ENCODE results near the gene TBL1XR1. TPM values are rescaled to one million over a fixed set of nuclear protein-coding genes. Genes with fewer than 3 reads are reported as not detected.

Gene TBL1XR1
- total RNA-seq, 1 donor from 2014 or later: 372 TPM

DNA sequence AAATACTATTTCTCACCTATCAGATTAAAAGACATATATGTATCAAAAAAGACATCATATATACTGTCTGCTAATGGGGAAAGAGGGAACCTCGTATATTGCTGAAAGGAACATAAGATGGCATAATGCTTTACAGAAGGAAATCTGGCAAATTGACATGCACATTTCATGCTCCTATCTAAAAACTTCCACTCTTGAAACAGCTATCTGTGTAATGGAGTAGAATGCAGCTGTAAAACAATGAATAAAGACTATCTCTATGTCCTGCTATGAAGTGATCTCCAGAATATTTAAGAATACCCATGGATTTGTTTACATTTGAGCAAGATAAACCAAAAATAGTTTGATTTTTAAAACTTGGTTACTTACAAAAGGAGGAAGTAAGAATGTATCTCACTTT is 107.4 kb downstream of the TBL1XR1 start:
- no peak for ATAC-seq (ENCODE audit: low read depth)
- Mint-ChIP-seq H3K27ac (peak overlapping the region; percentile 43), H3K27me3 (no peaks in the 10 kb centered on the region), H3K4me3 (peak overlapping the region; percentile 38), H3K36me3 (ENCODE audit: low read depth) (peaks cover 58% of the 10 kb centered on the region), H3K4me1 (peaks cover 72% of the 10 kb centered on the region), H3K9me3 (peaks cover 20% of the 10 kb centered on the region)
- DNase-seq: no peak
- intact Hi-C loops (cut with micrococcal nuclease): loop anchor here (2.0 kb wide), 1 partner anchor 15 kb away; no protein-coding TSS in a partner anchor
- TF ChIP-seq, protein P1, sequence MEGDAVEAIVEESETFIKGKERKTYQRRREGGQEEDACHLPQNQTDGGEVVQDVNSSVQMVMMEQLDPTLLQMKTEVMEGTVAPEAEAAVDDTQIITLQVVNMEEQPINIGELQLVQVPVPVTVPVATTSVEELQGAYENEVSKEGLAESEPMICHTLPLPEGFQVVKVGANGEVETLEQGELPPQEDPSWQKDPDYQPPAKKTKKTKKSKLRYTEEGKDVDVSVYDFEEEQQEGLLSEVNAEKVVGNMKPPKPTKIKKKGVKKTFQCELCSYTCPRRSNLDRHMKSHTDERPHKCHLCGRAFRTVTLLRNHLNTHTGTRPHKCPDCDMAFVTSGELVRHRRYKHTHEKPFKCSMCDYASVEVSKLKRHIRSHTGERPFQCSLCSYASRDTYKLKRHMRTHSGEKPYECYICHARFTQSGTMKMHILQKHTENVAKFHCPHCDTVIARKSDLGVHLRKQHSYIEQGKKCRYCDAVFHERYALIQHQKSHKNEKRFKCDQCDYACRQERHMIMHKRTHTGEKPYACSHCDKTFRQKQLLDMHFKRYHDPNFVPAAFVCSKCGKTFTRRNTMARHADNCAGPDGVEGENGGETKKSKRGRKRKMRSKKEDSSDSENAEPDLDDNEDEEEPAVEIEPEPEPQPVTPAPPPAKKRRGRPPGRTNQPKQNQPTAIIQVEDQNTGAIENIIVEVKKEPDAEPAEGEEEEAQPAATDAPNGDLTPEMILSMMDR (IDR thresholded peaks at IDR 0.05): no peak
- POLR2A ChIA-PET: no interaction called here
- CTCF ChIA-PET: no interaction called here

DNA sequence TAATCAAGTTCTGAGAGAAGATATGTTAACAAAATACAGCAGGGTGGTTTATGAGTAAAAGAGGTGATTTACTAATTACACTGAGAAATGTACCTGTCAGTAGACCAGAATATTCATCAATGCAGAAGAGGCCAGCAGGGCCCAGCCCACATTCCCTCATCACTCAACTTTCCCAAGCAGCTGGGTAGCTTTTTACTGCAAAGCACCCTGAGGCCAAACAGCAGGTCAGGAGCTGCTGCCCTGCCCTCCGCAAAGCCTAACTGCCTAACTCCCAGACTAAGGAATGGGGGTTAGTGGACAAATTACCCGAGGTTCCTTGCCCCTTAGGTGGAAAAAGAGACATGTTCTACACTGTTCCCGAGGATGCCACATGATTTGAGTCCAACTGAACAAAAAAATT is 108.2 kb downstream of the TBL1XR1 start:
- POLR2A ChIA-PET: no interaction called here
- no peaks in the 10 kb centered on the region for H3K27me3 Mint-ChIP-seq
- ATAC-seq (ENCODE audit: low read depth) (no peak), DNase-seq (no peak)
- CTCF ChIA-PET: no interaction called here
- no peak overlapping the region for H3K4me3 Mint-ChIP-seq
- peaks cover 72% of the 10 kb centered on the region for H3K4me1 Mint-ChIP-seq
- peaks cover 59% of the 10 kb centered on the region for H3K36me3 Mint-ChIP-seq (ENCODE audit: low read depth)
- TF ChIP-seq, protein P1 (IDR thresholded peaks at IDR 0.05): no peak
- H3K9me3 Mint-ChIP-seq: peaks cover 21% of the 10 kb centered on the region
- peak overlapping the region; percentile 41 for H3K27ac Mint-ChIP-seq
- intact Hi-C loops (cut with micrococcal nuclease): loop anchor here (2.0 kb wide), 1 partner anchor 16 kb away; no protein-coding TSS in a partner anchor

DNA sequence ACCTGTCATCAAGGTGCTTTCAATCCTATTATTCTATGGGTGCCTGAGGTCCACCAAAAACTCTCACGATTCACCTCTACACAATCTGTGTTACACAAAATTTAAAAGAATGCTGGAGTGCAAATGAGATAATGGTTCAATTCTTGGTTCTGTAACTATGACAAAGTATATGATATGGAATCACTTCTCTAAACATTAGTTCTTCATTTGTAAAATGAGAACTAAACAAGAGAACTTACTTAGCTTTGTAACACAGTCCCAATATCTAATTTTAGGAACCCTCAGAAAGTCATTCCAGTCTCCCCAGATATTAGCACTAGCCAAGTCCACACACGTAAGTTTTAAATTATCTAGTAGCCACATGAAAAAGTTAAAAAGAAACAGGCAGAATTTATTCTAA is 111.5 kb downstream of the TBL1XR1 start:
- ATAC-seq (ENCODE audit: low read depth) (no peak), DNase-seq (no peak)
- ChIA-PET POLR2A (no interaction called here), CTCF (no interaction called here)
- no peaks in the 10 kb centered on the region for H3K27me3 Mint-ChIP-seq
- no peak overlapping the region for H3K4me3 Mint-ChIP-seq
- peaks cover 70% of the 10 kb centered on the region for H3K4me1 Mint-ChIP-seq
- peaks cover 2% of the 10 kb centered on the region for H3K9me3 Mint-ChIP-seq
- peaks cover 40% of the 10 kb centered on the region for H3K36me3 Mint-ChIP-seq (ENCODE audit: low read depth)
- intact Hi-C loops (cut with micrococcal nuclease): no loop called here
- TF ChIP-seq, protein P1 (IDR thresholded peaks at IDR 0.05): no peak
- H3K27ac Mint-ChIP-seq: no peak overlapping the region

DNA sequence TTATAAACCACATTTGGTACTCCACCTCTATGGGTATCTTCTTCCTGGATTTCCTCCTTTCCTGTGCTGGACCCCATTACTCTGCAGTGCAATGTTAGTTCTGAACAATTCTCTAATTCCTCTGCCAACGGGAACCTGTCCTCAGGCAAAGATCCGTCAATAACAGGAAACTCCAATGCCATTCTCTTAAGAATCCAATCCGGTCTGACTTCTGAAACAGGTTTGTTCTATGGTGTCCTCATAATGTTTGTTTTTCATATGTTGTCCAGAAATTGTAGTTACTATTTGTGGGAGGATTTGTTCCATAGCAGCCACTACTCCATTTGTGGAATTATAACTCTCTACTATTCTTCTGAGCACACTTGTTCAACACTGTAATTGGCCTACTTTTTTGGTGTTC is 112.7 kb downstream of the TBL1XR1 start:
- CTCF ChIA-PET: no interaction called here
- no peak overlapping the region for H3K4me3 Mint-ChIP-seq
- peaks cover 65% of the 10 kb centered on the region for H3K4me1 Mint-ChIP-seq
- ATAC-seq (ENCODE audit: low read depth) (no peak), DNase-seq (no peak)
- TF ChIP-seq, protein P1 (IDR thresholded peaks at IDR 0.05): no peak
- POLR2A ChIA-PET: no interaction called here
- H3K27ac Mint-ChIP-seq: peak overlapping the region; percentile 9
- intact Hi-C loops (cut with micrococcal nuclease): no loop called here
- H3K36me3 Mint-ChIP-seq (ENCODE audit: low read depth): peaks cover 35% of the 10 kb centered on the region
- peaks cover 2% of the 10 kb centered on the region for H3K9me3 Mint-ChIP-seq
- no peaks in the 10 kb centered on the region for H3K27me3 Mint-ChIP-seq

DNA sequence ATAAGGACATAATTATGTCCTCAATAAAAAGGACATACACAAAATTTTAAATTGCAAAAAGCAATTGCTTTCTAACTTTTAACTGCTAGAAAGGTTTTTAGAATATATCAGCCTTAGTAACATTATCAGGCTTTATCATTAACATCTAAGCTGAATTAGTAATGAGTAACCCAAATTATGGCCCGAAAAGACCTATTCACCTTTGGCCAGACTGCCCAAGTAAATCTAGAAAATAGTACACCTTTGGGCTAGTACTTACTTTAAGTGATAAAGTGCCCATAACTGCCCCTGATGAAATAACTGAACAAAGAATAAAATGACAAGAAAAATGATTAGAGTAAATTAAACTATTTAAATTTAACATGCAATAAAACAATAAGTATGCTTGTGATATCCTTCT is 117.2 kb downstream of the TBL1XR1 start:
- peaks cover 2% of the 10 kb centered on the region for H3K9me3 Mint-ChIP-seq
- DNase-seq: no peak
- H3K4me1 Mint-ChIP-seq: peaks cover 33% of the 10 kb centered on the region
- H3K27ac Mint-ChIP-seq: no peak overlapping the region
- ATAC-seq (ENCODE audit: low read depth): no peak
- H3K4me3 Mint-ChIP-seq: no peak overlapping the region
- no peaks in the 10 kb centered on the region for H3K27me3 Mint-ChIP-seq
- intact Hi-C loops (cut with micrococcal nuclease): no loop called here
- ChIA-PET CTCF (no interaction called here), POLR2A (interaction anchor here (0.5 kb wide), 1 partner anchor 40 kb away, joined by 3 read pairs; no protein-coding TSS in a partner anchor)
- peaks cover 51% of the 10 kb centered on the region for H3K36me3 Mint-ChIP-seq (ENCODE audit: low read depth)
- TF ChIP-seq, protein P1 (IDR thresholded peaks at IDR 0.05): no peak
